Body of pancreas (tissue), 4 donors: ENCODE measurements around the gene MUC5AC. TPM values are rescaled to one million over a fixed set of nuclear protein-coding genes. Genes with fewer than 3 reads are reported as not detected.

Experiments
- ATAC-seq: fragments of 150-250 bp; one replicate; pipeline ENCODE4 v1.9.1; 2016
- DNase-seq, 4 donors: peaks; one replicate each; pipeline ENCODE4 v3.0.0-alpha.2; 2019
- H3K27ac ChIP-seq, 4 donors: fragments of 200-600 bp; sonication (generic); 1 replicate in 3 of 4; 2 replicates in 1 of 4; pipeline versions ENCODE4 v1.5.1 to v1.6.1; 2016 to 2019; ENCODE audit warnings: mild to moderate bottlenecking in 1 of 4, mixed read lengths in 1 of 4, moderate library complexity in 1 of 4
- H3K27me3 ChIP-seq, 2 donors: fragments of 200-600 bp; sonication (generic); one replicate each; pipeline ENCODE4 v1.6.0; 2016; ENCODE audit warnings: mild to moderate bottlenecking in 1 of 2
- H3K36me3 ChIP-seq, 2 donors: fragments of 200-600 bp; sonication (generic); replicated peaks in 1 of 2; 2 replicates each; pipeline ENCODE4 v1.5.1; 2016; ENCODE audit warnings: low read depth in 2 of 2; ENCODE audit not compliant: insufficient read depth in 1 of 2
- H3K4me1 ChIP-seq: fragments of 200-600 bp; sonication (generic); one replicate; pipeline ENCODE4 v1.6.0; 2016
- H3K4me3 ChIP-seq, 2 donors: fragments of 200-600 bp; sonication (generic); 1 replicate in 1 of 2; 2 replicates in 1 of 2; pipeline ENCODE4 v1.5.1; 2016 to 2019
- H3K9me3 ChIP-seq, 3 donors: fragments of 200-600 bp; sonication (generic); 1 replicate in 2 of 3; 2 replicates in 1 of 3; pipeline ENCODE4 v1.5.1; 2016
- CTCF ChIP-seq, 7 experiments: fragments of 450-650 bp in 4 of 7; fragments of 200-600 bp in 3 of 7; sonication (generic) in 3 of 7; IDR thresholded peaks; one replicate each; pipeline ENCODE4 v1.5.1; 2016 to 2019; ENCODE audit warnings: antibody characterized with exemption in 7 of 7
- POLR2A ChIP-seq, 3 donors: fragments of 450-650 bp; IDR thresholded peaks; one replicate each; pipeline ENCODE4 v1.6.1; 2016; ENCODE audit warnings: antibody characterized with exemption in 3 of 3, mild to moderate bottlenecking in 2 of 3
- WGBS, 2 donors: methylation state at CpG; one replicate each; pipeline ENCODE4 v1.1.5; 2017; 5-methylcytosine and 5-hydroxymethylcytosine counted together
- intact Hi-C: fragments of 100-400 bp; cut with DNase I; formaldehyde crosslinking; loops from one replicate; pipeline ENCODE4 v1.15.1; 2023
- total RNA-seq, 2 donors: library from RNA; depleted of rRNA; stranded (reverse); fragments of >200 nt; gene quantifications; one replicate each; pipeline ENCODE4 v1.1.0, GENCODE V29; 2016

Gene MUC5AC
- total RNA-seq, 2 donors from 2014 or later: under 0.01 to 1.8 TPM

GRCh38 chr11:1130276-1131032 is 27.3 kb upstream of the MUC5AC start:
- no peaks in the 10 kb centered on the region for H3K4me1 ChIP-seq
- ATAC-seq: peak; percentile 18
- no peak overlapping the region for H3K4me3 ChIP-seq
- H3K9me3 ChIP-seq: peaks cover 0 to 2% (median 0%) of the 10 kb centered on the region in 3 donors
- peaks cover 0 to 5% of the 10 kb centered on the region in 2 donors for H3K27me3 ChIP-seq
- intact Hi-C loops: no loop called here
- 55 to 57% methylated on average over 13 to 15 of the region's 15 CpGs for WGBS, 2 donors
- TF ChIP-seq CTCF (IDR thresholded peaks at IDR 0.05): no peak
- no peak for TF ChIP-seq POLR2A (IDR thresholded peaks at IDR 0.05)
- no peak for DNase-seq
- H3K36me3 ChIP-seq: no peaks in the 10 kb centered on the region
- H3K27ac ChIP-seq: no peak overlapping the region

GRCh38 chr11:1131033-1131911 is 26.5 kb upstream of the MUC5AC start:
- Histone ChIP-seq H3K36me3 (no peaks in the 10 kb centered on the region), H3K27ac (no peak overlapping the region), H3K4me1 (no peaks in the 10 kb centered on the region), H3K4me3 (no peak overlapping the region), H3K9me3 (peaks cover 0 to 2% (median 0%) of the 10 kb centered on the region in 3 donors), H3K27me3 (peaks cover 0 to 5% of the 10 kb centered on the region in 2 donors)
- 65 to 75% methylated on average over 12 to 22 of the region's 29 CpGs for WGBS, 2 donors
- TF ChIP-seq POLR2A (IDR thresholded peaks at IDR 0.05): no peak
- TF ChIP-seq CTCF (IDR thresholded peaks at IDR 0.05): no peak
- no peak for ATAC-seq
- intact Hi-C loops: no loop called here
- no peak for DNase-seq

- TF ChIP-seq POLR2A (IDR thresholded peaks at IDR 0.05) (no peak), CTCF (IDR thresholded peaks at IDR 0.05) (no peak)
- intact Hi-C loops: no loop called here
- WGBS, 2 donors: 52 to 56% methylated on average over 1 of the region's 1 CpG
- no peaks in the 10 kb centered on the region for H3K4me1 ChIP-seq
- peaks cover 0 to 5% of the 10 kb centered on the region in 2 donors for H3K27me3 ChIP-seq
- no peak for ATAC-seq
- H3K9me3 ChIP-seq: peaks cover 0 to 2% (median 0%) of the 10 kb centered on the region in 3 donors
- H3K4me3 ChIP-seq: no peak overlapping the region
- no peak overlapping the region for H3K27ac ChIP-seq
- H3K36me3 ChIP-seq: no peaks in the 10 kb centered on the region
- no peak for DNase-seq
These were observed 22.8 kb upstream of the MUC5AC start for GRCh38 chr11:1134848-1135445.

- ATAC-seq (no peak), DNase-seq (no peak)
- Histone ChIP-seq H3K4me1 (no peaks in the 10 kb centered on the region), H3K9me3 (peaks cover 0 to 2% (median 0%) of the 10 kb centered on the region in 3 donors), H3K36me3 (no peaks in the 10 kb centered on the region), H3K27me3 (no peaks in the 10 kb centered on the region), H3K27ac (no peak overlapping the region), H3K4me3 (no peak overlapping the region)
- TF ChIP-seq CTCF (IDR thresholded peaks at IDR 0.05): no peak
- no peak for TF ChIP-seq POLR2A (IDR thresholded peaks at IDR 0.05)
- 47 to 57% methylated on average over 8 of the region's 8 CpGs for WGBS, 2 donors
- intact Hi-C loops: no loop called here
These were observed 19.7 kb upstream of the MUC5AC start for GRCh38 chr11:1138097-1138496.
